ENCODE measurements around the gene MAN1A1. TPM values are rescaled to one million over a fixed set of nuclear protein-coding genes. Genes with fewer than 3 reads are reported as not detected.

MAN1A1 gene
- total and polyA plus RNA-seq, 2 experiments from 2014 or later = 2.0 to 8.7 TPM

DNA sequence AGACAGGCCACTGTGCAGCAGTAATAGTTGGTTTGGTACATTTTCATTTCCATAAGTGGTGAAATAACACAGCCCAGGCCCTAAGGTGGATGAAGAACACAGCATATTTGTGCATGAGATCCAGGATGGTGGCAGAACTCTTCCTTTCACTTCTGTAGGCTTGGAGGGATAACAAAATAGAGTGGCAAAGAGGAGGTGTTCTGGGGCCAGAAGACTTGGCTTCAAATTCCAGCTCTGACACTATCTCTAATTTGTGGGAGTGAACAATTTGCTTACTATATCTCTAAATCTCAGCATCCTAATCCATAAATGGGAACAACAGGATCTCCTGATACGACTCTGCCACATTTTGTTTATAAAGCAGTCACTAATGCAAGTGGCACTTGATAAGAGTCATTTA is 159.4 kb downstream of the MAN1A1 start:
- Histone ChIP-seq H3F3A (replicated peaks; ENCODE audit: low read depth) (no peaks in the 10 kb centered on the region), H3K36me3 (ENCODE audit: insufficient read depth) (no peaks in the 10 kb centered on the region), H3K27ac (ENCODE audit: low read depth) (no peak overlapping the region), H3K9me2 (ENCODE audit: insufficient read depth) (no peaks in the 10 kb centered on the region), H3K4me3 (no peak overlapping the region), H3K79me2 (replicated peaks; ENCODE audit: insufficient read depth) (no peaks in the 10 kb centered on the region), H3K4me2 (no peak overlapping the region), H2AFZ (no peak overlapping the region), H4K20me1 (replicated peaks; ENCODE audit: insufficient read depth) (no peaks in the 10 kb centered on the region), H3K4me1 (ENCODE audit: insufficient read depth) (no peaks in the 10 kb centered on the region; the same call in 1 of the 2 replicates), H3K27me3 (ENCODE audit: insufficient read depth) (no peaks in the 10 kb centered on the region)
- no peaks in the 10 kb centered on the region for H3K9me3 Mint-ChIP-seq
- H3K27me3 Mint-ChIP-seq (ENCODE audit: insufficient read depth, low read depth, poor library complexity) = no peaks in the 10 kb centered on the region
- H3K27ac Mint-ChIP-seq = no peak overlapping the region
- TF ChIP-seq ZNF331 (CRISPR knock-in tag; IDR thresholded peaks at IDR 0.05; ENCODE audit: low read depth) (no peak), ZNF114 (CRISPR knock-in tag; IDR thresholded peaks at IDR 0.05) (no peak), POLR2AphosphoS5 (IDR thresholded peaks at IDR 0.05; ENCODE audit: low read depth) (no peak), CREB1 (CRISPR knock-in tag; IDR thresholded peaks at IDR 0.05; ENCODE audit: low read depth) (no peak), EZH2 (IDR thresholded peaks at IDR 0.05; ENCODE audit: low read depth, unreplicated experiment) (no peak), EZH2phosphoT487 (IDR thresholded peaks at IDR 0.05; ENCODE audit: unreplicated experiment) (no peak), JUNB (IDR thresholded peaks at IDR 0.05; ENCODE audit: unreplicated experiment) (no peak), STAT1 (IDR thresholded peaks at IDR 0.05; ENCODE audit: unreplicated experiment) (no peak)
- TF ChIP-seq, protein P1, sequence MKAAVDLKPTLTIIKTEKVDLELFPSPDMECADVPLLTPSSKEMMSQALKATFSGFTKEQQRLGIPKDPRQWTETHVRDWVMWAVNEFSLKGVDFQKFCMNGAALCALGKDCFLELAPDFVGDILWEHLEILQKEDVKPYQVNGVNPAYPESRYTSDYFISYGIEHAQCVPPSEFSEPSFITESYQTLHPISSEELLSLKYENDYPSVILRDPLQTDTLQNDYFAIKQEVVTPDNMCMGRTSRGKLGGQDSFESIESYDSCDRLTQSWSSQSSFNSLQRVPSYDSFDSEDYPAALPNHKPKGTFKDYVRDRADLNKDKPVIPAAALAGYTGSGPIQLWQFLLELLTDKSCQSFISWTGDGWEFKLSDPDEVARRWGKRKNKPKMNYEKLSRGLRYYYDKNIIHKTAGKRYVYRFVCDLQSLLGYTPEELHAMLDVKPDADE (IDR thresholded peaks at IDR 0.05) = no peak
- TF ChIP-seq, protein P2, sequence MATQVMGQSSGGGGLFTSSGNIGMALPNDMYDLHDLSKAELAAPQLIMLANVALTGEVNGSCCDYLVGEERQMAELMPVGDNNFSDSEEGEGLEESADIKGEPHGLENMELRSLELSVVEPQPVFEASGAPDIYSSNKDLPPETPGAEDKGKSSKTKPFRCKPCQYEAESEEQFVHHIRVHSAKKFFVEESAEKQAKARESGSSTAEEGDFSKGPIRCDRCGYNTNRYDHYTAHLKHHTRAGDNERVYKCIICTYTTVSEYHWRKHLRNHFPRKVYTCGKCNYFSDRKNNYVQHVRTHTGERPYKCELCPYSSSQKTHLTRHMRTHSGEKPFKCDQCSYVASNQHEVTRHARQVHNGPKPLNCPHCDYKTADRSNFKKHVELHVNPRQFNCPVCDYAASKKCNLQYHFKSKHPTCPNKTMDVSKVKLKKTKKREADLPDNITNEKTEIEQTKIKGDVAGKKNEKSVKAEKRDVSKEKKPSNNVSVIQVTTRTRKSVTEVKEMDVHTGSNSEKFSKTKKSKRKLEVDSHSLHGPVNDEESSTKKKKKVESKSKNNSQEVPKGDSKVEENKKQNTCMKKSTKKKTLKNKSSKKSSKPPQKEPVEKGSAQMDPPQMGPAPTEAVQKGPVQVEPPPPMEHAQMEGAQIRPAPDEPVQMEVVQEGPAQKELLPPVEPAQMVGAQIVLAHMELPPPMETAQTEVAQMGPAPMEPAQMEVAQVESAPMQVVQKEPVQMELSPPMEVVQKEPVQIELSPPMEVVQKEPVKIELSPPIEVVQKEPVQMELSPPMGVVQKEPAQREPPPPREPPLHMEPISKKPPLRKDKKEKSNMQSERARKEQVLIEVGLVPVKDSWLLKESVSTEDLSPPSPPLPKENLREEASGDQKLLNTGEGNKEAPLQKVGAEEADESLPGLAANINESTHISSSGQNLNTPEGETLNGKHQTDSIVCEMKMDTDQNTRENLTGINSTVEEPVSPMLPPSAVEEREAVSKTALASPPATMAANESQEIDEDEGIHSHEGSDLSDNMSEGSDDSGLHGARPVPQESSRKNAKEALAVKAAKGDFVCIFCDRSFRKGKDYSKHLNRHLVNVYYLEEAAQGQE (IDR thresholded peaks at IDR 0.05; ENCODE audit: unreplicated experiment) = no peak
- TF ChIP-seq, protein P3, sequence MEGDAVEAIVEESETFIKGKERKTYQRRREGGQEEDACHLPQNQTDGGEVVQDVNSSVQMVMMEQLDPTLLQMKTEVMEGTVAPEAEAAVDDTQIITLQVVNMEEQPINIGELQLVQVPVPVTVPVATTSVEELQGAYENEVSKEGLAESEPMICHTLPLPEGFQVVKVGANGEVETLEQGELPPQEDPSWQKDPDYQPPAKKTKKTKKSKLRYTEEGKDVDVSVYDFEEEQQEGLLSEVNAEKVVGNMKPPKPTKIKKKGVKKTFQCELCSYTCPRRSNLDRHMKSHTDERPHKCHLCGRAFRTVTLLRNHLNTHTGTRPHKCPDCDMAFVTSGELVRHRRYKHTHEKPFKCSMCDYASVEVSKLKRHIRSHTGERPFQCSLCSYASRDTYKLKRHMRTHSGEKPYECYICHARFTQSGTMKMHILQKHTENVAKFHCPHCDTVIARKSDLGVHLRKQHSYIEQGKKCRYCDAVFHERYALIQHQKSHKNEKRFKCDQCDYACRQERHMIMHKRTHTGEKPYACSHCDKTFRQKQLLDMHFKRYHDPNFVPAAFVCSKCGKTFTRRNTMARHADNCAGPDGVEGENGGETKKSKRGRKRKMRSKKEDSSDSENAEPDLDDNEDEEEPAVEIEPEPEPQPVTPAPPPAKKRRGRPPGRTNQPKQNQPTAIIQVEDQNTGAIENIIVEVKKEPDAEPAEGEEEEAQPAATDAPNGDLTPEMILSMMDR (conservative IDR thresholded peaks at IDR 0.05; ENCODE audit: low read depth in 2 of 2) = no peak
- TF ChIP-seq, protein P4, sequence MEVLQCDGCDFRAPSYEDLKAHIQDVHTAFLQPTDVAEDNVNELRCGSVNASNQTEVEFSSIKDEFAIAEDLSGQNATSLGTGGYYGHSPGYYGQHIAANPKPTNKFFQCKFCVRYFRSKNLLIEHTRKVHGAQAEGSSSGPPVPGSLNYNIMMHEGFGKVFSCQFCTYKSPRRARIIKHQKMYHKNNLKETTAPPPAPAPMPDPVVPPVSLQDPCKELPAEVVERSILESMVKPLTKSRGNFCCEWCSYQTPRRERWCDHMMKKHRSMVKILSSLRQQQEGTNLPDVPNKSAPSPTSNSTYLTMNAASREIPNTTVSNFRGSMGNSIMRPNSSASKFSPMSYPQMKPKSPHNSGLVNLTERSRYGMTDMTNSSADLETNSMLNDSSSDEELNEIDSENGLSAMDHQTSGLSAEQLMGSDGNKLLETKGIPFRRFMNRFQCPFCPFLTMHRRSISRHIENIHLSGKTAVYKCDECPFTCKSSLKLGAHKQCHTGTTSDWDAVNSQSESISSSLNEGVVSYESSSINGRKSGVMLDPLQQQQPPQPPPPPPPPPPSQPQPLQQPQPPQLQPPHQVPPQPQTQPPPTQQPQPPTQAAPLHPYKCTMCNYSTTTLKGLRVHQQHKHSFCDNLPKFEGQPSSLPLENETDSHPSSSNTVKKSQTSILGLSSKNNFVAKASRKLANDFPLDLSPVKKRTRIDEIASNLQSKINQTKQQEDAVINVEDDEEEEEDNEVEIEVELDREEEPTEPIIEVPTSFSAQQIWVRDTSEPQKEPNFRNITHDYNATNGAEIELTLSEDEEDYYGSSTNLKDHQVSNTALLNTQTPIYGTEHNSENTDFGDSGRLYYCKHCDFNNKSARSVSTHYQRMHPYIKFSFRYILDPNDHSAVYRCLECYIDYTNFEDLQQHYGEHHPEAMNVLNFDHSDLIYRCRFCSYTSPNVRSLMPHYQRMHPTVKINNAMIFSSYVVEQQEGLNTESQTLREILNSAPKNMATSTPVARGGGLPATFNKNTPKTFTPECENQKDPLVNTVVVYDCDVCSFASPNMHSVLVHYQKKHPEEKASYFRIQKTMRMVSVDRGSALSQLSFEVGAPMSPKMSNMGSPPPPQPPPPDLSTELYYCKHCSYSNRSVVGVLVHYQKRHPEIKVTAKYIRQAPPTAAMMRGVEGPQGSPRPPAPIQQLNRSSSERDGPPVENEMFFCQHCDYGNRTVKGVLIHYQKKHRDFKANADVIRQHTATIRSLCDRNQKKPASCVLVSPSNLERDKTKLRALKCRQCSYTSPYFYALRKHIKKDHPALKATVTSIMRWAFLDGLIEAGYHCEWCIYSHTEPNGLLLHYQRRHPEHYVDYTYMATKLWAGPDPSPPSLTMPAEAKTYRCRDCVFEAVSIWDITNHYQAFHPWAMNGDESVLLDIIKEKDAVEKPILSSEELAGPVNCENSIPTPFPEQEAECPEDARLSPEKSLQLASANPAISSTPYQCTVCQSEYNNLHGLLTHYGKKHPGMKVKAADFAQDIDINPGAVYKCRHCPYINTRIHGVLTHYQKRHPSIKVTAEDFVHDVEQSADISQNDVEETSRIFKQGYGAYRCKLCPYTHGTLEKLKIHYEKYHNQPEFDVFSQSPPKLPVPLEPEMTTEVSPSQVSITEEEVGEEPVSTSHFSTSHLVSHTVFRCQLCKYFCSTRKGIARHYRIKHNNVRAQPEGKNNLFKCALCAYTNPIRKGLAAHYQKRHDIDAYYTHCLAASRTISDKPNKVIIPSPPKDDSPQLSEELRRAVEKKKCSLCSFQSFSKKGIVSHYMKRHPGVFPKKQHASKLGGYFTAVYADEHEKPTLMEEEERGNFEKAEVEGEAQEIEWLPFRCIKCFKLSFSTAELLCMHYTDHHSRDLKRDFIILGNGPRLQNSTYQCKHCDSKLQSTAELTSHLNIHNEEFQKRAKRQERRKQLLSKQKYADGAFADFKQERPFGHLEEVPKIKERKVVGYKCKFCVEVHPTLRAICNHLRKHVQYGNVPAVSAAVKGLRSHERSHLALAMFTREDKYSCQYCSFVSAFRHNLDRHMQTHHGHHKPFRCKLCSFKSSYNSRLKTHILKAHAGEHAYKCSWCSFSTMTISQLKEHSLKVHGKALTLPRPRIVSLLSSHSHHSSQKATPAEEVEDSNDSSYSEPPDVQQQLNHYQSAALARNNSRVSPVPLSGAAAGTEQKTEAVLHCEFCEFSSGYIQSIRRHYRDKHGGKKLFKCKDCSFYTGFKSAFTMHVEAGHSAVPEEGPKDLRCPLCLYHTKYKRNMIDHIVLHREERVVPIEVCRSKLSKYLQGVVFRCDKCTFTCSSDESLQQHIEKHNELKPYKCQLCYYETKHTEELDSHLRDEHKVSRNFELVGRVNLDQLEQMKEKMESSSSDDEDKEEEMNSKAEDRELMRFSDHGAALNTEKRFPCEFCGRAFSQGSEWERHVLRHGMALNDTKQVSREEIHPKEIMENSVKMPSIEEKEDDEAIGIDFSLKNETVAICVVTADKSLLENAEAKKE (CRISPR knock-in tag; IDR thresholded peaks at IDR 0.05) = no peak
- DNase-seq (ENCODE audit: low spot score) (no peak), ATAC-seq (no peak)
- H3K4me1 Mint-ChIP-seq = peaks cover 21% of the 10 kb centered on the region
- H3K36me3 Mint-ChIP-seq (ENCODE audit: low read depth) = peaks cover 2% of the 10 kb centered on the region; the same call in 1 of the 3 replicates
- no peak overlapping the region for H3K4me3 Mint-ChIP-seq
